ENCODE results near the gene ANAPC5. TPM values are rescaled to one million over a fixed set of nuclear protein-coding genes. Genes with fewer than 3 reads are reported as not detected.

The ANAPC5 gene
- total and polyA plus RNA-seq, 2 donors (not counting 1 experiment from before 2014, with no cell fraction given), result 113 to 149 TPM

GRCh38 chr12:121304306-121304705 lies 47.9 kb downstream of the ANAPC5 start:
- no peak for DNase-seq (ENCODE audit: low read depth in 2 of 2)
- H3K36me3 ChIP-seq (ENCODE audit: control insufficient read depth, insufficient read depth, low read length), result no peaks in the 10 kb centered on the region
- H3K9me3 ChIP-seq (ENCODE audit: control insufficient read depth, insufficient read depth, low read depth, low read length), result no peaks in the 10 kb centered on the region
- no peak overlapping the region for H3K9ac ChIP-seq (ENCODE audit: insufficient read depth, low read length)
- H3K4me3 ChIP-seq (replicated peaks in 1 of 4; ENCODE audit: control extremely low read depth in 1 of 4, insufficient read depth in 1 of 4, low read depth in 3 of 4, low read length in 4 of 4), result no peak overlapping the region
- H3K4me2 ChIP-seq (ENCODE audit: extremely low read depth, insufficient read depth, low read length), result no peak overlapping the region
- no peaks in the 10 kb centered on the region for H3K79me2 ChIP-seq (ENCODE audit: control insufficient read depth, insufficient read depth, low read length)
- no peaks in the 10 kb centered on the region for H4K20me1 ChIP-seq (ENCODE audit: control insufficient read depth, extremely low read depth, insufficient read depth, low read length)
- TF ChIP-seq EZH2 (IDR thresholded peaks at IDR 0.05; ENCODE audit: low read length, missing control alignments), result no peak
- TF ChIP-seq, protein P1, sequence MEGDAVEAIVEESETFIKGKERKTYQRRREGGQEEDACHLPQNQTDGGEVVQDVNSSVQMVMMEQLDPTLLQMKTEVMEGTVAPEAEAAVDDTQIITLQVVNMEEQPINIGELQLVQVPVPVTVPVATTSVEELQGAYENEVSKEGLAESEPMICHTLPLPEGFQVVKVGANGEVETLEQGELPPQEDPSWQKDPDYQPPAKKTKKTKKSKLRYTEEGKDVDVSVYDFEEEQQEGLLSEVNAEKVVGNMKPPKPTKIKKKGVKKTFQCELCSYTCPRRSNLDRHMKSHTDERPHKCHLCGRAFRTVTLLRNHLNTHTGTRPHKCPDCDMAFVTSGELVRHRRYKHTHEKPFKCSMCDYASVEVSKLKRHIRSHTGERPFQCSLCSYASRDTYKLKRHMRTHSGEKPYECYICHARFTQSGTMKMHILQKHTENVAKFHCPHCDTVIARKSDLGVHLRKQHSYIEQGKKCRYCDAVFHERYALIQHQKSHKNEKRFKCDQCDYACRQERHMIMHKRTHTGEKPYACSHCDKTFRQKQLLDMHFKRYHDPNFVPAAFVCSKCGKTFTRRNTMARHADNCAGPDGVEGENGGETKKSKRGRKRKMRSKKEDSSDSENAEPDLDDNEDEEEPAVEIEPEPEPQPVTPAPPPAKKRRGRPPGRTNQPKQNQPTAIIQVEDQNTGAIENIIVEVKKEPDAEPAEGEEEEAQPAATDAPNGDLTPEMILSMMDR (conservative IDR thresholded peaks at IDR 0.05 in 1 of 2, IDR thresholded peaks at IDR 0.05 in 1 of 2; ENCODE audit: low read depth in 1 of 2, low read length in 2 of 2), result no peak
- H3K27ac ChIP-seq (ENCODE audit: insufficient read depth, low read length), result no peak overlapping the region
- no peaks in the 10 kb centered on the region for H3K27me3 ChIP-seq (ENCODE audit: control insufficient read depth, insufficient read depth, low read length)
- no peak overlapping the region for H2AFZ ChIP-seq (ENCODE audit: low read length)
- H3K4me1 ChIP-seq (ENCODE audit: control insufficient read depth, extremely low read depth, insufficient read depth, low read length), result no peaks in the 10 kb centered on the region

DNA sequence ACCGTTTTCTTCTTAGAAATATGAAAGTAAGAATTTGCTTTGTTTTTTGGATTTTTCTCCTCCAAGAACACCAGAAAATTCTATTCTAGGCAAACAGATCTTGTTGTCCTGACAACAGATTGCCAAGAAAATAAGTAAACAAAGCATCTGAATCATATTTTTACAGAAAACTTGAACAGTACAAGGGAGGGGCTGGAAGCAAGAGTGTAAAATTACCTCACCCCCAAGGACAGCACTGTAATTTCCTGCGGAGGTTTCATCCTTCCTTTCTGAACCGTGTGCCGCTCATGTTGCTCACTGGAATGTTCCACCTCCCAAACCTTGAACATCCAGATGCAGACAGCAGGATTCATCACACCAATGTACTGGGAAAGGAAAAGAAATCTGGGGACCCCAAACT lies 50.3 kb downstream of the ANAPC5 start:
- no peak overlapping the region for H3K4me2 ChIP-seq (ENCODE audit: extremely low read depth, insufficient read depth, low read length)
- no peaks in the 10 kb centered on the region for H3K79me2 ChIP-seq (ENCODE audit: control insufficient read depth, insufficient read depth, low read length)
- H3K36me3 ChIP-seq (ENCODE audit: control insufficient read depth, insufficient read depth, low read length), result no peaks in the 10 kb centered on the region
- no peak for TF ChIP-seq EZH2 (IDR thresholded peaks at IDR 0.05; ENCODE audit: low read length, missing control alignments)
- TF ChIP-seq, protein P1 (conservative IDR thresholded peaks at IDR 0.05 in 1 of 2, IDR thresholded peaks at IDR 0.05 in 1 of 2; ENCODE audit: low read depth in 1 of 2, low read length in 2 of 2), result no peak
- no peak overlapping the region for H2AFZ ChIP-seq (ENCODE audit: low read length)
- H3K27ac ChIP-seq (ENCODE audit: insufficient read depth, low read length), result no peak overlapping the region
- peaks cover 2% of the 10 kb centered on the region for H3K4me1 ChIP-seq (ENCODE audit: control insufficient read depth, extremely low read depth, insufficient read depth, low read length)
- DNase-seq (ENCODE audit: low read depth in 2 of 2), result no peak
- H3K4me3 ChIP-seq (replicated peaks in 1 of 4; ENCODE audit: control extremely low read depth in 1 of 4, insufficient read depth in 1 of 4, low read depth in 3 of 4, low read length in 4 of 4), result no peak overlapping the region
- no peaks in the 10 kb centered on the region for H3K27me3 ChIP-seq (ENCODE audit: control insufficient read depth, insufficient read depth, low read length)
- no peak overlapping the region for H3K9ac ChIP-seq (ENCODE audit: insufficient read depth, low read length)
- H3K9me3 ChIP-seq (ENCODE audit: control insufficient read depth, insufficient read depth, low read depth, low read length), result no peaks in the 10 kb centered on the region
- H4K20me1 ChIP-seq (ENCODE audit: control insufficient read depth, extremely low read depth, insufficient read depth, low read length), result no peaks in the 10 kb centered on the region

GRCh38 chr12:121300083-121300819 lies 52.0 kb downstream of the ANAPC5 start:
- no peak overlapping the region for H3K9ac ChIP-seq (ENCODE audit: insufficient read depth, low read length)
- no peak for DNase-seq (ENCODE audit: low read depth in 2 of 2)
- peaks cover 7% of the 10 kb centered on the region for H3K79me2 ChIP-seq (ENCODE audit: control insufficient read depth, insufficient read depth, low read length)
- H3K27ac ChIP-seq (ENCODE audit: insufficient read depth, low read length), result no peak overlapping the region
- H3K36me3 ChIP-seq (ENCODE audit: control insufficient read depth, insufficient read depth, low read length), result no peaks in the 10 kb centered on the region
- H3K9me3 ChIP-seq (ENCODE audit: control insufficient read depth, insufficient read depth, low read depth, low read length), result no peaks in the 10 kb centered on the region
- H3K27me3 ChIP-seq (ENCODE audit: control insufficient read depth, insufficient read depth, low read length), result no peaks in the 10 kb centered on the region
- peaks cover 3% of the 10 kb centered on the region for H3K4me1 ChIP-seq (ENCODE audit: control insufficient read depth, extremely low read depth, insufficient read depth, low read length)
- TF ChIP-seq, protein P1 (conservative IDR thresholded peaks at IDR 0.05 in 1 of 2, IDR thresholded peaks at IDR 0.05 in 1 of 2; ENCODE audit: low read depth in 1 of 2, low read length in 2 of 2), result no peak
- TF ChIP-seq EZH2 (IDR thresholded peaks at IDR 0.05; ENCODE audit: low read length, missing control alignments), result no peak
- no peaks in the 10 kb centered on the region for H4K20me1 ChIP-seq (ENCODE audit: control insufficient read depth, extremely low read depth, insufficient read depth, low read length)
- no peak overlapping the region for H2AFZ ChIP-seq (ENCODE audit: low read length)
- H3K4me2 ChIP-seq (ENCODE audit: extremely low read depth, insufficient read depth, low read length), result no peak overlapping the region
- no peak overlapping the region for H3K4me3 ChIP-seq (replicated peaks in 1 of 4; ENCODE audit: control extremely low read depth in 1 of 4, insufficient read depth in 1 of 4, low read depth in 3 of 4, low read length in 4 of 4)
